GM23338 (cell line): ENCODE data around the gene CMTR1. TPM values are rescaled to one million over a fixed set of nuclear protein-coding genes. Genes with fewer than 3 reads are reported as not detected.
A peak's percentile ranks its signal among the peaks of the same experiment; 100 is the strongest.

Experiments
- ATAC-seq: fragments of 200-7000 bp; cut with Tn5 transposase; 3 replicates; pipeline ENCODE4 v1.9.1; 2020
- DNase-seq: peaks from one replicate; pipeline ENCODE4 v3.0.0-alpha.2; 2015; ENCODE audit warnings: low spot score
- H2AFZ ChIP-seq: fragments of 200-600 bp; sonication (generic); 2 replicates; pipeline ENCODE4 v1.8.0; 2016; ENCODE audit warnings: antibody characterized with exemption, mild to moderate bottlenecking, moderate library complexity
- H3F3A ChIP-seq: fragments of 200-600 bp; sonication (generic); replicated peaks from 2 replicates; pipeline ENCODE4 v1.8.0; 2017; ENCODE audit warnings: antibody characterized with exemption, mixed run types, low read depth
- H3K27ac ChIP-seq: fragments of 200-600 bp; sonication (generic); 2 replicates; pipeline ENCODE4 v1.6.1; 2016; ENCODE audit warnings: low read depth
- H3K27me3 ChIP-seq: fragments of 200-600 bp; sonication (generic); 2 replicates; pipeline ENCODE4 v1.8.0; 2016; ENCODE audit warnings: mild to moderate bottlenecking, mixed run types, moderate library complexity; ENCODE audit not compliant: insufficient read depth
- H3K36me3 ChIP-seq: fragments of 200-600 bp; sonication (generic); 2 replicates; pipeline ENCODE4 v1.8.0; 2016; ENCODE audit warnings: mild to moderate bottlenecking; ENCODE audit not compliant: insufficient read depth
- H3K4me1 ChIP-seq: fragments of 200-600 bp; sonication (generic); 2 replicates; pipeline ENCODE4 v1.8.0; 2016; ENCODE audit warnings: mild to moderate bottlenecking, moderate library complexity; ENCODE audit not compliant: insufficient read depth
- H3K4me2 ChIP-seq: fragments of 200-600 bp; sonication (generic); 2 replicates; pipeline ENCODE4 v1.7.1; 2017; ENCODE audit warnings: mixed run types
- H3K4me3 ChIP-seq: fragments of 200-600 bp; sonication (generic); 2 replicates; pipeline ENCODE4 v1.6.1; 2016; ENCODE audit warnings: mixed run types
- H3K79me2 ChIP-seq: fragments of 200-600 bp; sonication (generic); replicated peaks from 2 replicates; pipeline ENCODE4 v1.8.0; 2017; ENCODE audit warnings: mild to moderate bottlenecking; ENCODE audit not compliant: insufficient read depth
- H3K9me2 ChIP-seq: fragments of 200-600 bp; sonication (generic); 2 replicates; pipeline ENCODE4 v1.8.0; 2017; ENCODE audit not compliant: insufficient read depth
- H4K20me1 ChIP-seq: fragments of 200-600 bp; sonication (generic); replicated peaks from 2 replicates; pipeline ENCODE4 v1.8.0; 2017; ENCODE audit warnings: mild to moderate bottlenecking; ENCODE audit not compliant: insufficient read depth
- H3K27ac Mint-ChIP-seq: 2 replicates; pipeline ENCODE4 v1.8.0; 2020; ENCODE audit warnings: inconsistent platforms, mild to moderate bottlenecking, moderate library complexity, mixed read lengths
- H3K27me3 Mint-ChIP-seq: 3 replicates; pipeline ENCODE4 v1.8.0; 2022; ENCODE audit warnings: low read depth, mild to moderate bottlenecking, moderate library complexity, mixed read lengths, inconsistent platforms; ENCODE audit not compliant: insufficient read depth, poor library complexity
- H3K36me3 Mint-ChIP-seq: 3 replicates; pipeline ENCODE4 v1.8.0; 2021; ENCODE audit warnings: low read depth, mild to moderate bottlenecking, inconsistent platforms, moderate library complexity, mixed read lengths
- H3K4me1 Mint-ChIP-seq: 3 replicates; pipeline ENCODE4 v1.8.0; 2020; ENCODE audit warnings: mild to moderate bottlenecking, inconsistent platforms, mixed read lengths
- H3K4me3 Mint-ChIP-seq: 3 replicates; pipeline ENCODE4 v1.8.0; 2021; ENCODE audit warnings: moderate library complexity, mild to moderate bottlenecking, inconsistent platforms, mixed read lengths
- H3K9me3 Mint-ChIP-seq: 3 replicates; pipeline ENCODE4 v1.8.0; 2020; ENCODE audit warnings: moderate library complexity, mild to moderate bottlenecking, inconsistent platforms, mixed read lengths
- CREB1 ChIP-seq: fragments of 250-450 bp; sonication (Bioruptor Pico); IDR thresholded peaks from 2 replicates; pipeline ENCODE4 v1.5.0; 2020; ENCODE audit warnings: low read depth, mild to moderate bottlenecking, moderate library complexity
- CTCF ChIP-seq, 2 experiments: fragments of 200-600 bp in 1 of 2; sonication (generic) in 1 of 2; conservative IDR thresholded peaks; 2 replicates each; pipeline versions ENCODE4 v1.5.1 to v1.6.1; 2016 to 2017; ENCODE audit warnings: antibody characterized with exemption in 2 of 2, low read depth in 2 of 2, mild to moderate bottlenecking in 2 of 2, moderate library complexity in 1 of 2
- ETS1 ChIP-seq: IDR thresholded peaks from 2 replicates; pipeline ENCODE4 v1.6.1; 2016; ENCODE audit warnings: antibody characterized with exemption
- EZH2 ChIP-seq: fragments of 200-600 bp; sonication (generic); IDR thresholded peaks from one replicate; pipeline ENCODE4 v1.8.0; 2017; ENCODE audit warnings: antibody characterized with exemption, mild to moderate bottlenecking, low read depth; ENCODE audit not compliant: unreplicated experiment
- JUNB ChIP-seq: IDR thresholded peaks from one replicate; pipeline ENCODE4 v1.6.1; 2016; ENCODE audit warnings: antibody characterized with exemption; ENCODE audit not compliant: unreplicated experiment
- NANOG ChIP-seq: IDR thresholded peaks from 2 replicates; pipeline ENCODE4 v1.6.1; 2016; ENCODE audit warnings: antibody characterized with exemption, borderline replicate concordance
- POLR2AphosphoS5 ChIP-seq: IDR thresholded peaks from 2 replicates; pipeline ENCODE4 v1.6.1; 2016; ENCODE audit warnings: antibody characterized with exemption, low read depth
- REST ChIP-seq: IDR thresholded peaks from one replicate; pipeline ENCODE4 v1.6.1; 2018; ENCODE audit warnings: antibody characterized with exemption; ENCODE audit not compliant: unreplicated experiment
- ZNF331 ChIP-seq: fragments of 250-450 bp; sonication (Bioruptor Pico); IDR thresholded peaks from 2 replicates; pipeline ENCODE4 v1.5.0; 2020; ENCODE audit warnings: low read depth, mild to moderate bottlenecking, moderate library complexity
- ZNF462 ChIP-seq: fragments of 250-450 bp; sonication (Bioruptor Pico); IDR thresholded peaks from 2 replicates; pipeline ENCODE4 v1.5.0; 2020; ENCODE audit warnings: mild to moderate bottlenecking, moderate library complexity
- polyA plus RNA-seq: library from polyadenylated mRNA; unstranded; fragments of >200 nt; fragmentation: Nextera tagmentation; extraction: Ambion mirVana; gene quantifications from 2 replicates; pipeline ENCODE4 v1.2.1, GENCODE V29; 2016
- total RNA-seq: library from RNA; depleted of rRNA; stranded (reverse); fragments of >200 nt; shearing (Covaris generic); gene quantifications from 2 replicates; pipeline ENCODE4 v1.2.3, GENCODE V29; 2014

The CMTR1 gene
- total and polyA plus RNA-seq, 2 experiments from 2014 or later, result 7.3 to 36.4 TPM

- TF ChIP-seq ZNF462 (CRISPR knock-in tag) (no peak), CTCF (conservative IDR thresholded peaks at IDR 0.05; ENCODE audit: low read depth in 2 of 2) (no peak), ETS1 (no peak), JUNB (no peak), ZNF331 (CRISPR knock-in tag) (no peak), EZH2 (no peak)
Measured at GRCh38 chr6:37514837-37515236, 81.8 kb downstream of the CMTR1 start (continued).

- no peaks in the 10 kb centered on the region for H3K9me2 ChIP-seq
- H3K36me3 Mint-ChIP-seq, result no peaks in the 10 kb centered on the region
- H3F3A ChIP-seq, result peaks cover 7% of the 10 kb centered on the region; the same call in 1 of the 2 replicates
- H3K27me3 ChIP-seq, result peaks cover 38% of the 10 kb centered on the region
- H3K27me3 Mint-ChIP-seq, result peaks cover 34% of the 10 kb centered on the region
- H3K27ac ChIP-seq, result no peak overlapping the region
- peak overlapping the region; percentile 68 for H3K4me2 ChIP-seq
- no peaks in the 10 kb centered on the region; the same call in 1 of the 2 replicates for H3K36me3 ChIP-seq
- no peak for TF ChIP-seq REST
- TF ChIP-seq ETS1, result no peak
- no peak for TF ChIP-seq POLR2AphosphoS5
- TF ChIP-seq JUNB, result no peak
- TF ChIP-seq CREB1 (CRISPR knock-in tag), result no peak
- no peak for TF ChIP-seq NANOG
- H3K4me1 Mint-ChIP-seq, result peaks cover 64% of the 10 kb centered on the region
- no peaks in the 10 kb centered on the region for H4K20me1 ChIP-seq
- no peak overlapping the region for H3K27ac Mint-ChIP-seq
- DNase-seq (no peak), ATAC-seq (no peak)
- no peak overlapping the region for H3K4me3 Mint-ChIP-seq
- no peaks in the 10 kb centered on the region for H3K9me3 Mint-ChIP-seq
- H2AFZ ChIP-seq, result peak overlapping the region; percentile 93
- peak overlapping the region; percentile 27; the same call in 1 of the 2 replicates for H3K4me3 ChIP-seq
- H3K79me2 ChIP-seq, result no peaks in the 10 kb centered on the region
- H3K4me1 ChIP-seq, result peaks cover 55% of the 10 kb centered on the region
Measured at GRCh38 chr6:37515712-37516075, 82.7 kb downstream of the CMTR1 start.
